Daoy (cell line): ENCODE results near the gene METTL2B. TPM values are rescaled to one million over a fixed set of nuclear protein-coding genes. Genes with fewer than 3 reads are reported as not detected.

Experiments used
- DNase-seq: peaks from one replicate; pipeline ENCODE4 v3.0.0-alpha.2; 2015; ENCODE audit warnings: low read depth
- total RNA-seq: library from RNA; depleted of rRNA; stranded (reverse); fragments of >200 nt; shearing (Covaris generic); gene quantifications from 2 replicates; pipeline ENCODE4 v1.2.3, GENCODE V29; 2014; rRNA removed

The METTL2B gene
- total RNA-seq = 78.2 and 87.8 TPM in 2 replicates

- DNase-seq = peak; percentile 99
Measured at GRCh38 chr7:128476402-128477335, at the start of gene METTL2B. METTL2B (plus strand) TSS chr7:128476748; CDS start chr7:128476766, 18 bp downstream.

- peak; percentile 68 for DNase-seq
Measured at GRCh38 chr7:128427289-128427891, 49.2 kb upstream of the METTL2B start.

- no peak for DNase-seq
Measured at GRCh38 chr7:128430207-128430606, 46.3 kb upstream of the METTL2B start.

- peak; percentile 89 for DNase-seq
Measured at GRCh38 chr7:128431221-128431620, 45.3 kb upstream of the METTL2B start.

GRCh38 chr7:128431754-128432153 is 44.8 kb upstream of the METTL2B start:
- DNase-seq = no peak

- DNase-seq = no peak
Measured at GRCh38 chr7:128434413-128435326, 41.9 kb upstream of the METTL2B start.

GRCh38 chr7:128435327-128435686 is 41.2 kb upstream of the METTL2B start:
- no peak for DNase-seq

- DNase-seq = no peak
Measured at GRCh38 chr7:128437426-128438332, 38.9 kb upstream of the METTL2B start.

GRCh38 chr7:128442356-128442755 is 34.2 kb upstream of the METTL2B start:
- no peak for DNase-seq

- no peak for DNase-seq
Measured at GRCh38 chr7:128443831-128444600, 32.5 kb upstream of the METTL2B start.

GRCh38 chr7:128446306-128446705 is 30.2 kb upstream of the METTL2B start:
- no peak for DNase-seq

- no peak for DNase-seq
Measured at GRCh38 chr7:128447941-128448564, 28.5 kb upstream of the METTL2B start.

GRCh38 chr7:128448751-128449302 is 27.7 kb upstream of the METTL2B start:
- DNase-seq = no peak

- DNase-seq = no peak
Measured at GRCh38 chr7:128450409-128450808, 26.1 kb upstream of the METTL2B start.

GRCh38 chr7:128450913-128451312 is 25.6 kb upstream of the METTL2B start:
- no peak for DNase-seq

GRCh38 chr7:128452552-128452951 is 24.0 kb upstream of the METTL2B start:
- no peak for DNase-seq

GRCh38 chr7:128453836-128454804 is 22.4 kb upstream of the METTL2B start:
- DNase-seq = peak; percentile 97
